ENCODE data around the gene SLC66A2.
"Not testable (repeated sequence)": the region's sequence is repeated elsewhere in the genome, so short reads cannot be mapped to it uniquely, and the experiment has no call there.

SLC66A2 gene

DNA sequence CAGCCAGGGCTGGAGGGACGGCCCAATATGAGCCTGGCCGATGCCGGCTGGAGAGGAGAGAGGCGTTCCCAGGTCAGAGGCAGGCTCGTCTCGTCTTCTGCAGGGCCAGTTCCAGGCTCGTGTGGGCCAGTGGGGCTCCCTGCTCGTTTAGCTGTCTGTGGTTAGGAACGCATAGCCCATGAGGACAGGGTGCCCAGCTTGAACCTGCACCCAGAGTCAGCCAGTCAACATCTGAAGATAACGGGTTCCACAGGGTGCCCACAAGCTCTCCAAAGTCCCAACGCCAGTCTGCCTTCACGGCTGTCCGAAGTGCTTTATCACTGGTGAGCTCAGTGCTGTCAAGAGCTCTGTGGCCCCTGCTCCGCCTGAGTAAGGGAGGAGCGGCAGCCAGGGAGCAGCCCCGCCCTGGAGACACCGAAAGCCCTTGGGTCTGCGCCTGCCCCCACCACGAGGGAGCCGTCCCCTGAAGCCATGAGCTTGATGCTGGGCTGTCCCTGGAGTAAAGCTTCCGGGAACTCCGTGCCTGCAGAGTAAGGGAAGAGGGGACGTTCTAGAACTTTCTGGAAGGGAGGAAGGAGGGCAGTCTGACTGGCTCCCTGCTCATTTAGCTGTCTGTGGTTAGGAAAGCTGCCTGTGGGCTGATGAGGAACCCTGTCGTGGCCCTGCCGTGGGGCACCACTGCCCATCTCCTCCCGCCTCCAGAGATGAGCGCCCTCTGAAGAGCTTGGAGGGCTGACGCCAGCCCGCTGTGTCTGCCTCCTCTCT is 10.3 kb upstream of the SLC66A2 start:
- H3K9me3 ChIP-seq (ENCODE audit: control insufficient read depth in 2 of 2, low read length in 2 of 2), result no peaks in the 10 kb centered on the region
- no peaks in the 10 kb centered on the region for H3K27me3 ChIP-seq (ENCODE audit: control insufficient read depth in 2 of 2, insufficient read depth in 2 of 2, low read length in 2 of 2)
- peak overlapping the region; percentile 72 to 83 for H3K27ac ChIP-seq (ENCODE audit: low read depth in 2 of 2, low read length in 2 of 2)
- H3K9ac ChIP-seq (ENCODE audit: low read depth in 1 of 2, low read length in 2 of 2), result peak overlapping the region; percentile 32 to 38
- no peaks in the 10 kb centered on the region for H3K36me3 ChIP-seq (ENCODE audit: control insufficient read depth in 2 of 2, insufficient read depth in 2 of 2, low read length in 2 of 2)
- H3K4me1 ChIP-seq (ENCODE audit: control insufficient read depth in 2 of 2, insufficient read depth in 2 of 2, low read length in 2 of 2), result peaks cover 31 to 58% of the 10 kb centered on the region in 2 donors
- H3K4me3 ChIP-seq (ENCODE audit: low read length in 2 of 2), result peak overlapping the region in 1 of 2 donors; percentile 42

- Histone ChIP-seq H3K4me1 (ENCODE audit: control insufficient read depth in 2 of 2, insufficient read depth in 2 of 2, low read length in 2 of 2) (peaks cover 31 to 55% of the 10 kb centered on the region in 2 donors), H3K36me3 (ENCODE audit: control insufficient read depth in 2 of 2, insufficient read depth in 2 of 2, low read length in 2 of 2) (no peaks in the 10 kb centered on the region), H3K4me3 (ENCODE audit: low read length in 2 of 2) (peak overlapping the region in 1 of 2 donors; percentile 56), H3K9me3 (ENCODE audit: control insufficient read depth in 2 of 2, low read length in 2 of 2) (no peaks in the 10 kb centered on the region), H3K27me3 (ENCODE audit: control insufficient read depth in 2 of 2, insufficient read depth in 2 of 2, low read length in 2 of 2) (no peaks in the 10 kb centered on the region), H3K9ac (ENCODE audit: low read depth in 1 of 2, low read length in 2 of 2) (peak overlapping the region; percentile 38 to 70), H3K27ac (ENCODE audit: low read depth in 2 of 2, low read length in 2 of 2) (peak overlapping the region; percentile 72 to 83)
These were observed 9.6 kb upstream of the SLC66A2 start for GRCh38 chr18:79960921-79961526.

DNA sequence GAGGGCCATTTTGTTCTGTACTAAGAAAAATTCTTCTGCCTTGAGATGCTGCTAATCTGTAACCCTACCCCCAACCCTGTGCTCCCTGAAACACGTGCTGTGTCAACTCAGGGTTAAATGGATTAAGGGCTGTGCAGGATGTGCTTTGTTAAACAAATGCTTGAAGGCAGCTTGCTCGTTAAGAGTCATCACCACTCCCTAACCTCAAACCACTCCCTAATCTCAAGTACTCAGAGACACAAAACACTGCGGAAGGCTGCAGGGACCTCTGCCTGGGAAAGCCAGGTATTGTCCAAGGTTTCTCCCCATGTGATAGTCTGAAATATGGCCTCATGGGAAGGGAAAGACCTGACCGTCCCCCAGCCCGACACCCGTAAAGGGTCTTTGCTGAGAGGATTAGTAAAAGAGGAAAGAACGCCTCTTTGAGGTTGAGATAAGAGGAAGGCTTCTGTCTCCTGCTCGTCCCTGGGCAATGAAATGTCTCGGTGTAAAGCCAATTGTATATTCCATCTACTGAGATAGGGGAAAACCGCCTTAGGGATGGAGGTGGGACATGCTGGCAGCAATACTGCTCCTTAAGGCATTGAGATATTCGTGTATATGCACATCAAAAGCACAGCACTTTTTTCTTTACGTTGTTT is 8.8 kb upstream of the SLC66A2 start:
- H3K36me3 ChIP-seq (ENCODE audit: control insufficient read depth in 2 of 2, insufficient read depth in 2 of 2, low read length in 2 of 2); H3K9me3 ChIP-seq (ENCODE audit: control insufficient read depth in 2 of 2, low read length in 2 of 2); H3K27me3 ChIP-seq (ENCODE audit: control insufficient read depth in 2 of 2, insufficient read depth in 2 of 2, low read length in 2 of 2): not testable (repeated sequence)
- Histone ChIP-seq H3K9ac (ENCODE audit: low read depth in 1 of 2, low read length in 2 of 2) (peak overlapping the region; percentile 38 to 70), H3K4me1 (ENCODE audit: control insufficient read depth in 2 of 2, insufficient read depth in 2 of 2, low read length in 2 of 2) (peaks cover 31 to 52% of the 10 kb centered on the region in 2 donors), H3K27ac (ENCODE audit: low read depth in 2 of 2, low read length in 2 of 2) (peak overlapping the region; percentile 72 to 83), H3K4me3 (ENCODE audit: low read length in 2 of 2) (peak overlapping the region in 1 of 2 donors; percentile 56)

- H3K4me1 ChIP-seq (ENCODE audit: control insufficient read depth in 2 of 2, insufficient read depth in 2 of 2, low read length in 2 of 2), result peaks cover 35 to 61% of the 10 kb centered on the region in 2 donors
- H3K36me3 ChIP-seq (ENCODE audit: control insufficient read depth in 2 of 2, insufficient read depth in 2 of 2, low read length in 2 of 2), result no peaks in the 10 kb centered on the region
- no peaks in the 10 kb centered on the region for H3K9me3 ChIP-seq (ENCODE audit: control insufficient read depth in 2 of 2, low read length in 2 of 2)
- no peak overlapping the region for H3K4me3 ChIP-seq (ENCODE audit: low read length in 2 of 2)
- H3K27me3 ChIP-seq (ENCODE audit: control insufficient read depth in 2 of 2, insufficient read depth in 2 of 2, low read length in 2 of 2), result no peaks in the 10 kb centered on the region
- no peak overlapping the region for H3K9ac ChIP-seq (ENCODE audit: low read depth in 1 of 2, low read length in 2 of 2)
- peak overlapping the region in 1 of 2 donors; percentile 79 for H3K27ac ChIP-seq (ENCODE audit: low read depth in 2 of 2, low read length in 2 of 2)
These were observed 7.5 kb upstream of the SLC66A2 start for GRCh38 chr18:79958981-79959380.

GRCh38 chr18:79956276-79956675 is 4.8 kb upstream of the SLC66A2 start:
- H3K27ac ChIP-seq (ENCODE audit: low read depth in 2 of 2, low read length in 2 of 2), result no peak overlapping the region
- H3K4me1 ChIP-seq (ENCODE audit: control insufficient read depth in 2 of 2, insufficient read depth in 2 of 2, low read length in 2 of 2), result peaks cover 32 to 58% of the 10 kb centered on the region in 2 donors
- no peak overlapping the region for H3K9ac ChIP-seq (ENCODE audit: low read depth in 1 of 2, low read length in 2 of 2)
- H3K9me3 ChIP-seq (ENCODE audit: control insufficient read depth in 2 of 2, low read length in 2 of 2), result no peaks in the 10 kb centered on the region
- no peaks in the 10 kb centered on the region for H3K27me3 ChIP-seq (ENCODE audit: control insufficient read depth in 2 of 2, insufficient read depth in 2 of 2, low read length in 2 of 2)
- H3K4me3 ChIP-seq (ENCODE audit: low read length in 2 of 2), result no peak overlapping the region
- no peaks in the 10 kb centered on the region for H3K36me3 ChIP-seq (ENCODE audit: control insufficient read depth in 2 of 2, insufficient read depth in 2 of 2, low read length in 2 of 2)

GRCh38 chr18:79955302-79956075 is 4.0 kb upstream of the SLC66A2 start:
- Histone ChIP-seq H3K4me1 (ENCODE audit: control insufficient read depth in 2 of 2, insufficient read depth in 2 of 2, low read length in 2 of 2) (peaks cover 31 to 53% of the 10 kb centered on the region in 2 donors), H3K9ac (ENCODE audit: low read depth in 1 of 2, low read length in 2 of 2) (no peak overlapping the region), H3K4me3 (ENCODE audit: low read length in 2 of 2) (peak overlapping the region in 1 of 2 donors; percentile 3), H3K36me3 (ENCODE audit: control insufficient read depth in 2 of 2, insufficient read depth in 2 of 2, low read length in 2 of 2) (no peaks in the 10 kb centered on the region), H3K27ac (ENCODE audit: low read depth in 2 of 2, low read length in 2 of 2) (peak overlapping the region in 1 of 2 donors; percentile 91), H3K9me3 (ENCODE audit: control insufficient read depth in 2 of 2, low read length in 2 of 2) (no peaks in the 10 kb centered on the region), H3K27me3 (ENCODE audit: control insufficient read depth in 2 of 2, insufficient read depth in 2 of 2, low read length in 2 of 2) (no peaks in the 10 kb centered on the region)

DNA sequence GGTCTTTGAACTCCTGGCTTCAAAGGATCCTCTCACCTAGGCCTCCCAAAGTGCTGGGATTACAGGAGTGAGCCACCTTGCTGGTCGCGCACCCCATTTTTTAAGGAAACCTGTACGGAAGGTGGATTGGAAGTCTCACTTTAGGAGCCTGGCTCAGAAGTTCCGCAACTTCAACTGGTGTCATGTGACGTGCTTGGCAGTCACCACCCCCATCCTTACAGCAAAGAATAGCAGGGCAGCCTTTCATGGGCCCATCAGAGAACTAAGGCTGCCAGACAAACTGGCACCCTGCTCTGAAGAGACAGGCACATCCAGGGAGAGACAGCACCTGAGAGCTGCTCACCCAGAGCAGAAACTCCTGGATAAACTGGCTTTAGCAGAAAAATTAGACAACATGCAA is 3.3 kb upstream of the SLC66A2 start:
- Histone ChIP-seq H3K27ac (ENCODE audit: low read depth in 2 of 2, low read length in 2 of 2) (peak overlapping the region; percentile 86 to 91), H3K27me3 (ENCODE audit: control insufficient read depth in 2 of 2, insufficient read depth in 2 of 2, low read length in 2 of 2) (no peaks in the 10 kb centered on the region), H3K4me3 (ENCODE audit: low read length in 2 of 2) (peak overlapping the region in 1 of 2 donors; percentile 3), H3K9me3 (ENCODE audit: control insufficient read depth in 2 of 2, low read length in 2 of 2) (no peaks in the 10 kb centered on the region), H3K9ac (ENCODE audit: low read depth in 1 of 2, low read length in 2 of 2) (peak overlapping the region in 1 of 2 donors; percentile 53), H3K36me3 (ENCODE audit: control insufficient read depth in 2 of 2, insufficient read depth in 2 of 2, low read length in 2 of 2) (no peaks in the 10 kb centered on the region), H3K4me1 (ENCODE audit: control insufficient read depth in 2 of 2, insufficient read depth in 2 of 2, low read length in 2 of 2) (peaks cover 34 to 53% of the 10 kb centered on the region in 2 donors)

- Histone ChIP-seq H3K27me3 (ENCODE audit: control insufficient read depth in 2 of 2, insufficient read depth in 2 of 2, low read length in 2 of 2) (no peaks in the 10 kb centered on the region), H3K36me3 (ENCODE audit: control insufficient read depth in 2 of 2, insufficient read depth in 2 of 2, low read length in 2 of 2) (peaks cover 0 to 1% of the 10 kb centered on the region in 2 donors), H3K9ac (ENCODE audit: low read depth in 1 of 2, low read length in 2 of 2) (peak overlapping the region; percentile 9 to 46), H3K4me3 (ENCODE audit: low read length in 2 of 2) (peak overlapping the region in 1 of 2 donors; percentile 30), H3K4me1 (ENCODE audit: control insufficient read depth in 2 of 2, insufficient read depth in 2 of 2, low read length in 2 of 2) (peaks cover 32 to 48% of the 10 kb centered on the region in 2 donors), H3K27ac (ENCODE audit: low read depth in 2 of 2, low read length in 2 of 2) (peak overlapping the region; percentile 86 to 91), H3K9me3 (ENCODE audit: control insufficient read depth in 2 of 2, low read length in 2 of 2) (no peaks in the 10 kb centered on the region)
These were observed 2.7 kb upstream of the SLC66A2 start for GRCh38 chr18:79953971-79954651.

- Histone ChIP-seq H3K4me1 (ENCODE audit: control insufficient read depth in 2 of 2, insufficient read depth in 2 of 2, low read length in 2 of 2) (peaks cover 32 to 49% of the 10 kb centered on the region in 2 donors), H3K4me3 (ENCODE audit: low read length in 2 of 2) (peak overlapping the region; percentile 44 to 70), H3K27ac (ENCODE audit: low read depth in 2 of 2, low read length in 2 of 2) (peak overlapping the region; percentile 86 to 91), H3K27me3 (ENCODE audit: control insufficient read depth in 2 of 2, insufficient read depth in 2 of 2, low read length in 2 of 2) (no peaks in the 10 kb centered on the region), H3K9ac (ENCODE audit: low read depth in 1 of 2, low read length in 2 of 2) (peak overlapping the region; percentile 46 to 52), H3K36me3 (ENCODE audit: control insufficient read depth in 2 of 2, insufficient read depth in 2 of 2, low read length in 2 of 2) (peaks cover 0 to 6% of the 10 kb centered on the region in 2 donors), H3K9me3 (ENCODE audit: control insufficient read depth in 2 of 2, low read length in 2 of 2) (no peaks in the 10 kb centered on the region)
These were observed 1.6 kb upstream of the SLC66A2 start for GRCh38 chr18:79952996-79953559.

Measured in mucosa of rectum (tissue), 2 donors.